ENCODE data around the gene ZGPAT. TPM values are rescaled to one million over a fixed set of nuclear protein-coding genes. Genes with fewer than 3 reads are reported as not detected.

The ZGPAT gene
- total RNA-seq, 1 experiment from 2014 or later = 28.3 TPM

GRCh38 chr20:63686094-63686491, 21.7 kb upstream of the ZGPAT start:
- DNase-seq (ENCODE audit: low spot score) = no peak
- H3K4me3 ChIP-seq (ENCODE audit: low read depth, low read length, poor library complexity, severe bottlenecking) = no peak overlapping the region
- TF ChIP-seq CTCF (conservative IDR thresholded peaks at IDR 0.05; ENCODE audit: low read depth, low read length) = no peak
- H3K4me1 ChIP-seq (ENCODE audit: insufficient read depth, low read length, poor library complexity, severe bottlenecking) = peaks cover 8% of the 10 kb centered on the region
- no peaks in the 10 kb centered on the region for H3K36me3 ChIP-seq (ENCODE audit: insufficient read depth, low read length, poor library complexity, severe bottlenecking)
- H3K9me3 ChIP-seq (ENCODE audit: low read depth, low read length, poor library complexity, severe bottlenecking) = no peaks in the 10 kb centered on the region
- intact Hi-C loops (cut with micrococcal nuclease; ENCODE audit: unreplicated experiment) = no loop called here
- ChIA-PET CTCF (no interaction called here), POLR2A (ENCODE audit: low non-redundant PET) (no interaction called here)
- no peak overlapping the region for H3K27ac ChIP-seq (ENCODE audit: low read depth, low read length, poor library complexity, severe bottlenecking)
- BruUV-seq (replicated peaks) = no TSS peak
- H3K27me3 ChIP-seq (replicated peaks; ENCODE audit: insufficient read depth, low read depth, low read length, poor library complexity) = no peaks in the 10 kb centered on the region

GRCh38 chr20:63686492-63687321, 21.1 kb upstream of the ZGPAT start:
- no peaks in the 10 kb centered on the region for H3K36me3 ChIP-seq (ENCODE audit: insufficient read depth, low read length, poor library complexity, severe bottlenecking)
- intact Hi-C loops (cut with micrococcal nuclease; ENCODE audit: unreplicated experiment) = no loop called here
- no peak for DNase-seq (ENCODE audit: low spot score)
- POLR2A ChIA-PET (ENCODE audit: low non-redundant PET) = no interaction called here
- no TSS peak for BruUV-seq (replicated peaks)
- no peak overlapping the region for H3K4me3 ChIP-seq (ENCODE audit: low read depth, low read length, poor library complexity, severe bottlenecking)
- no peaks in the 10 kb centered on the region for H3K9me3 ChIP-seq (ENCODE audit: low read depth, low read length, poor library complexity, severe bottlenecking)
- CTCF ChIA-PET = no interaction called here
- TF ChIP-seq EZH2 (IDR thresholded peaks at IDR 0.05; ENCODE audit: borderline replicate concordance, low read depth, low read length, poor library complexity, severe bottlenecking) (no peak), CTCF (conservative IDR thresholded peaks at IDR 0.05; ENCODE audit: low read depth, low read length) (no peak)
- H3K4me1 ChIP-seq (ENCODE audit: insufficient read depth, low read length, poor library complexity, severe bottlenecking) = peaks cover 8% of the 10 kb centered on the region
- H3K27me3 ChIP-seq (replicated peaks; ENCODE audit: insufficient read depth, low read depth, low read length, poor library complexity) = no peaks in the 10 kb centered on the region
- H3K27ac ChIP-seq (ENCODE audit: low read depth, low read length, poor library complexity, severe bottlenecking) = no peak overlapping the region

GRCh38 chr20:63687419-63688178, 20.2 kb upstream of the ZGPAT start:
- Histone ChIP-seq H3K27me3 (replicated peaks; ENCODE audit: insufficient read depth, low read depth, low read length, poor library complexity) (no peaks in the 10 kb centered on the region), H3K4me3 (ENCODE audit: low read depth, low read length, poor library complexity, severe bottlenecking) (no peak overlapping the region), H3K9me3 (ENCODE audit: low read depth, low read length, poor library complexity, severe bottlenecking) (no peaks in the 10 kb centered on the region), H3K27ac (ENCODE audit: low read depth, low read length, poor library complexity, severe bottlenecking) (no peak overlapping the region), H3K36me3 (ENCODE audit: insufficient read depth, low read length, poor library complexity, severe bottlenecking) (no peaks in the 10 kb centered on the region), H3K4me1 (ENCODE audit: insufficient read depth, low read length, poor library complexity, severe bottlenecking) (peaks cover under 1% of the 10 kb centered on the region)
- ChIA-PET POLR2A (ENCODE audit: low non-redundant PET) (interaction anchor here (0.6 kb wide), 1 partner anchor 38 kb away, joined by 6 read pairs; no protein-coding TSS in a partner anchor), CTCF (no interaction called here)
- DNase-seq (ENCODE audit: low spot score) = no peak
- no peak for TF ChIP-seq EZH2 (IDR thresholded peaks at IDR 0.05; ENCODE audit: borderline replicate concordance, low read depth, low read length, poor library complexity, severe bottlenecking)
- no peak for TF ChIP-seq CTCF (conservative IDR thresholded peaks at IDR 0.05; ENCODE audit: low read depth, low read length)
- intact Hi-C loops (cut with micrococcal nuclease; ENCODE audit: unreplicated experiment) = no loop called here
- no TSS peak for BruUV-seq (replicated peaks)
